H9 (cell line): Measurements from ENCODE around the gene FGF11. TPM values are rescaled to one million over a fixed set of nuclear protein-coding genes. Genes with fewer than 3 reads are reported as not detected.

Experiments
- DNase-seq: peaks from one replicate; pipeline ENCODE4 v3.0.0-alpha.2; 2017
- H2AFZ ChIP-seq: one replicate; pipeline ENCODE4 v1.6.1; 2013; ENCODE audit warnings: mild to moderate bottlenecking, low read length, control low read depth, moderate library complexity
- H2AK5ac ChIP-seq: 2 replicates; pipeline ENCODE4 v1.6.1; 2013; ENCODE audit warnings: low read length, control low read depth, mixed read lengths; ENCODE audit not compliant: insufficient read length
- H2BK120ac ChIP-seq: one replicate; pipeline ENCODE4 v1.6.1; 2013; ENCODE audit warnings: low read depth, mild to moderate bottlenecking, low read length, control low read depth, inconsistent platforms; ENCODE audit not compliant: poor library complexity, severe bottlenecking
- H2BK12ac ChIP-seq: 2 replicates; pipeline ENCODE4 v1.6.1; 2013; ENCODE audit warnings: low read length, control low read depth, mixed read lengths, low read depth; ENCODE audit not compliant: insufficient read length
- H2BK15ac ChIP-seq: 2 replicates; pipeline ENCODE4 v1.6.1; 2013; ENCODE audit warnings: low read depth, low read length, control low read depth
- H2BK20ac ChIP-seq: one replicate; pipeline ENCODE4 v1.6.1; 2013; ENCODE audit warnings: low read depth, mild to moderate bottlenecking, low read length, control low read depth, inconsistent platforms; ENCODE audit not compliant: poor library complexity, severe bottlenecking
- H2BK5ac ChIP-seq: 2 replicates; pipeline ENCODE4 v1.6.1; 2013; ENCODE audit warnings: low read length, control low read depth, mixed read lengths; ENCODE audit not compliant: insufficient read length
- H3K14ac ChIP-seq: 2 replicates; pipeline ENCODE4 v1.6.1; 2013; ENCODE audit warnings: low read length, control low read depth; ENCODE audit not compliant: insufficient read depth
- H3K18ac ChIP-seq: 2 replicates; pipeline ENCODE4 v1.6.1; 2013; ENCODE audit warnings: low read depth, mild to moderate bottlenecking, mixed read lengths, low read length, control low read depth; ENCODE audit not compliant: insufficient read length
- H3K23ac ChIP-seq: 2 replicates; pipeline ENCODE4 v1.6.1; 2013; ENCODE audit warnings: low read length, control low read depth, mixed read lengths, low read depth; ENCODE audit not compliant: insufficient read length
- H3K23me2 ChIP-seq: 2 replicates; pipeline ENCODE4 v1.6.1; 2013; ENCODE audit warnings: low read depth, mild to moderate bottlenecking, mixed read lengths, low read length, control low read depth; ENCODE audit not compliant: insufficient read length, poor library complexity, severe bottlenecking
- H3K27ac ChIP-seq: 2 replicates; pipeline ENCODE4 v1.5.1; 2013; ENCODE audit warnings: low read length, control low read depth, mixed read lengths, low read depth; ENCODE audit not compliant: insufficient read length
- H3K27me3 ChIP-seq: 2 replicates; pipeline ENCODE4 v1.6.1; 2013; ENCODE audit warnings: low read length, control low read depth, inconsistent platforms; ENCODE audit not compliant: insufficient read depth
- H3K4ac ChIP-seq: 2 replicates; pipeline ENCODE4 v1.6.1; 2013; ENCODE audit warnings: low read depth, mild to moderate bottlenecking, control low read depth, inconsistent platforms, low read length, moderate library complexity
- H3K4me1 ChIP-seq: 2 replicates; pipeline ENCODE4 v1.6.1; 2013; ENCODE audit warnings: low read length, control low read depth, inconsistent platforms; ENCODE audit not compliant: insufficient read depth
- H3K4me2 ChIP-seq: 2 replicates; pipeline ENCODE4 v1.6.1; 2013; ENCODE audit warnings: low read length, control low read depth, mixed read lengths; ENCODE audit not compliant: insufficient read length, insufficient read depth
- H3K56ac ChIP-seq: 2 replicates; pipeline ENCODE4 v1.6.1; 2013; ENCODE audit warnings: low read depth, mild to moderate bottlenecking, mixed read lengths, low read length, control low read depth; ENCODE audit not compliant: insufficient read length
- H3K79me1 ChIP-seq: 2 replicates; pipeline ENCODE4 v1.6.1; 2013; ENCODE audit warnings: low read depth, mild to moderate bottlenecking, moderate library complexity, low read length, control low read depth, inconsistent platforms; ENCODE audit not compliant: insufficient read depth, poor library complexity, severe bottlenecking
- H3K79me2 ChIP-seq: 2 replicates; pipeline ENCODE4 v1.6.1; 2013; ENCODE audit warnings: low read length, control low read depth, inconsistent platforms; ENCODE audit not compliant: insufficient read depth
- H3K9ac ChIP-seq: 2 replicates; pipeline ENCODE4 v1.6.1; 2013; ENCODE audit warnings: low read length, control low read depth, mixed read lengths; ENCODE audit not compliant: insufficient read length; ENCODE audit errors: extremely low read depth
- H3K9me3 ChIP-seq: one replicate; pipeline ENCODE4 v1.6.1; 2013; ENCODE audit warnings: low read depth, low read length, inconsistent platforms; ENCODE audit not compliant: control insufficient read depth
- H3T11ph ChIP-seq: one replicate; pipeline ENCODE4 v1.6.1; 2013; ENCODE audit warnings: mild to moderate bottlenecking, low read length, control low read depth, inconsistent platforms
- H4K20me1 ChIP-seq: one replicate; pipeline ENCODE4 v1.6.1; 2013; ENCODE audit not compliant: control insufficient read depth, insufficient read length, insufficient read depth
- H4K5ac ChIP-seq: 2 replicates; pipeline ENCODE4 v1.6.1; 2013; ENCODE audit warnings: low read depth, mild to moderate bottlenecking, mixed read lengths, low read length, control low read depth; ENCODE audit not compliant: insufficient read length
- H4K8ac ChIP-seq: replicated peaks from 2 replicates; pipeline ENCODE4 v1.6.1; 2013; ENCODE audit warnings: low read length, control low read depth, mixed read lengths, low read depth; ENCODE audit not compliant: insufficient read length
- H4K91ac ChIP-seq: 2 replicates; pipeline ENCODE4 v1.6.1; 2013; ENCODE audit warnings: low read depth, mild to moderate bottlenecking, moderate library complexity, mixed read lengths, low read length, control low read depth; ENCODE audit not compliant: insufficient read length
- H3K27ac Mint-ChIP-seq, 3 experiments: 2 replicates in 2 of 3; 3 replicates in 1 of 3; pipeline ENCODE4 v1.8.0; 2020 to 2021; ENCODE audit warnings: mixed read lengths in 3 of 3, mild to moderate bottlenecking in 1 of 3, moderate library complexity in 1 of 3
- H3K27me3 Mint-ChIP-seq: 2 replicates; pipeline ENCODE4 v1.8.0; 2021; ENCODE audit warnings: low read depth, mild to moderate bottlenecking, moderate library complexity, mixed read lengths
- H3K36me3 Mint-ChIP-seq, 3 experiments: 2 replicates in 2 of 3; 3 replicates in 1 of 3; pipeline ENCODE4 v1.8.0; 2020 to 2021; ENCODE audit warnings: low read depth in 3 of 3, mixed read lengths in 3 of 3; ENCODE audit not compliant: insufficient read depth in 1 of 3
- H3K4me1 Mint-ChIP-seq, 2 experiments: 2 replicates each; pipeline ENCODE4 v1.8.0; 2020; ENCODE audit warnings: mixed read lengths in 2 of 2
- H3K4me3 Mint-ChIP-seq, 2 experiments: 2 replicates in 1 of 2; 3 replicates in 1 of 2; pipeline ENCODE4 v1.8.0; 2020 to 2021; ENCODE audit warnings: mild to moderate bottlenecking in 2 of 2, mixed read lengths in 2 of 2, moderate library complexity in 1 of 2
- H3K9me3 Mint-ChIP-seq, 2 experiments: 2 replicates in 1 of 2; 3 replicates in 1 of 2; pipeline ENCODE4 v1.8.0; 2020; ENCODE audit warnings: mild to moderate bottlenecking in 2 of 2, mixed read lengths in 2 of 2, moderate library complexity in 1 of 2
- WGBS: extraction: QIAGEN DNeasy Blood & Tissue Kit; methylation state at CpG from one replicate; pipeline ENCODE4 v1.1.7; 2013; ENCODE audit warnings: missing lambda C conversion rate, low lambda C conversion rate, mixed read lengths; ENCODE audit not compliant: insufficient read length; ENCODE audit errors: extremely low coverage; 5-methylcytosine and 5-hydroxymethylcytosine counted together
- total RNA-seq: library from RNA; stranded (reverse); gene quantifications from 2 replicates; pipeline ENCODE4 v1.2.1, GENCODE V29; 2021
- TF ChIP-seq, protein P1 (sequence below): fragments of 200-600 bp; sonication (generic); conservative IDR thresholded peaks from 3 replicates; pipeline ENCODE4 v1.8.0; 2021; ENCODE audit warnings: antibody characterized with exemption, mild to moderate bottlenecking

The FGF11 gene
- total RNA-seq, 1 experiment from 2014 or later: 15.2 TPM

DNA sequence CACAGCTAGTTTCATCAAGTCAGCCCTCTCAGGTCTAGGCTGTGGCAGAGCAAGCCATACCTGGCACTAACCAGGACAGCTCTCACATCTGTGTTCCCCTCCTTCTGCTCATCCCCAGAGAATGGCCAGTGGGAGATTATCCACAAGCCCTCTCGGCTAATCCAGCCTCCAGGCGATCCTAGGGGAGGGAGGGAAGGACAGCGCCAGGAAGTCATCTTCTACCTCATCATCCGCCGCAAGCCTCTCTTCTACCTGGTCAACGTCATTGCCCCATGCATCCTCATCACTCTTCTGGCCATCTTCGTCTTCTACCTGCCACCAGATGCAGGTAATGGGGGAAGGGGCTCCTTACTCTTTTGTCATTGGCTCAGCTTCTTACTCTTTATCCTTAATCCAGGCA is 9.1 kb downstream of the FGF11 start:
- no peak overlapping the region; a peak in 1 of 5 replicates for H3K4me3 Mint-ChIP-seq
- no peaks in the 10 kb centered on the region for H3K79me1 ChIP-seq
- peaks cover 7% of the 10 kb centered on the region for H3K23me2 ChIP-seq
- H3T11ph ChIP-seq: no peak overlapping the region
- peaks cover 7 to 18% (median 11%) of the 10 kb centered on the region in 3 experiments for H3K36me3 Mint-ChIP-seq
- no peak overlapping the region for H2BK15ac ChIP-seq
- H3K27me3 ChIP-seq: peaks cover 1% of the 10 kb centered on the region; the same call in 1 of the 2 replicates
- H3K9ac ChIP-seq: no peak overlapping the region
- peaks cover 2% of the 10 kb centered on the region; the same call in 1 of the 2 replicates for H3K27me3 Mint-ChIP-seq
- no peak overlapping the region for H3K18ac ChIP-seq
- no peak overlapping the region for H2BK5ac ChIP-seq
- WGBS: no CpG with 5 or more reads among the region's 7 CpGs
- H4K5ac ChIP-seq: no peak overlapping the region
- H3K9me3 ChIP-seq: no peaks in the 10 kb centered on the region
- H3K14ac ChIP-seq: no peak overlapping the region
- H3K23ac ChIP-seq: no peak overlapping the region
- H3K4me1 ChIP-seq: no peaks in the 10 kb centered on the region; the same call in 1 of the 2 replicates
- H3K4ac ChIP-seq: no peak overlapping the region
- peaks cover 18 to 30% of the 10 kb centered on the region in 2 experiments for H3K4me1 Mint-ChIP-seq
- DNase-seq: no peak
- H2AK5ac ChIP-seq: no peak overlapping the region
- H2BK120ac ChIP-seq: no peak overlapping the region
- no peak overlapping the region for H4K91ac ChIP-seq
- TF ChIP-seq, protein P1, sequence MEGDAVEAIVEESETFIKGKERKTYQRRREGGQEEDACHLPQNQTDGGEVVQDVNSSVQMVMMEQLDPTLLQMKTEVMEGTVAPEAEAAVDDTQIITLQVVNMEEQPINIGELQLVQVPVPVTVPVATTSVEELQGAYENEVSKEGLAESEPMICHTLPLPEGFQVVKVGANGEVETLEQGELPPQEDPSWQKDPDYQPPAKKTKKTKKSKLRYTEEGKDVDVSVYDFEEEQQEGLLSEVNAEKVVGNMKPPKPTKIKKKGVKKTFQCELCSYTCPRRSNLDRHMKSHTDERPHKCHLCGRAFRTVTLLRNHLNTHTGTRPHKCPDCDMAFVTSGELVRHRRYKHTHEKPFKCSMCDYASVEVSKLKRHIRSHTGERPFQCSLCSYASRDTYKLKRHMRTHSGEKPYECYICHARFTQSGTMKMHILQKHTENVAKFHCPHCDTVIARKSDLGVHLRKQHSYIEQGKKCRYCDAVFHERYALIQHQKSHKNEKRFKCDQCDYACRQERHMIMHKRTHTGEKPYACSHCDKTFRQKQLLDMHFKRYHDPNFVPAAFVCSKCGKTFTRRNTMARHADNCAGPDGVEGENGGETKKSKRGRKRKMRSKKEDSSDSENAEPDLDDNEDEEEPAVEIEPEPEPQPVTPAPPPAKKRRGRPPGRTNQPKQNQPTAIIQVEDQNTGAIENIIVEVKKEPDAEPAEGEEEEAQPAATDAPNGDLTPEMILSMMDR: no peak
- H2BK12ac ChIP-seq: no peak overlapping the region
- no peak overlapping the region for H2AFZ ChIP-seq
- H3K27ac ChIP-seq: no peak overlapping the region
- no peaks in the 10 kb centered on the region for H4K20me1 ChIP-seq
- H3K79me2 ChIP-seq: no peaks in the 10 kb centered on the region
- no peaks in the 10 kb centered on the region; a peak in 1 of 5 replicates for H3K9me3 Mint-ChIP-seq
- H3K56ac ChIP-seq: no peak overlapping the region
- no peak overlapping the region for H3K4me2 ChIP-seq
- H4K8ac ChIP-seq: no peak overlapping the region
- no peak overlapping the region for H2BK20ac ChIP-seq
- no peak overlapping the region for H3K27ac Mint-ChIP-seq
